Neural cell (in vitro differentiated cells): ENCODE results near the gene GRM4. TPM values are rescaled to one million over a fixed set of nuclear protein-coding genes. Genes with fewer than 3 reads are reported as not detected.

ENCODE experiments used
- H2AFZ ChIP-seq: fragments of 200-600, 300-800 bp; sonication (generic), shearing (Covaris generic); 2 replicates; pipeline ENCODE4 v1.6.0; 2014; ENCODE audit warnings: low read depth, mild to moderate bottlenecking, antibody characterized with exemption, low read length, moderate library complexity
- H3F3A ChIP-seq: fragments of 200-600 bp; shearing (Covaris generic); 2 replicates; pipeline ENCODE4 v1.6.1; 2016; ENCODE audit warnings: mild to moderate bottlenecking, moderate library complexity, mixed read lengths, antibody characterized with exemption, low read length; ENCODE audit not compliant: insufficient read depth, poor library complexity, severe bottlenecking
- H3K27ac ChIP-seq: fragments of 200-600, 300-800 bp; sonication (generic), shearing (Covaris generic); 2 replicates; pipeline ENCODE4 v1.5.1; 2014; ENCODE audit warnings: mild to moderate bottlenecking, low read length, moderate library complexity
- H3K27me3 ChIP-seq: fragments of 300-800, 200-600 bp; sonication (generic), shearing (Covaris generic); 2 replicates; pipeline ENCODE4 v1.6.0; 2014; ENCODE audit warnings: mild to moderate bottlenecking, low read depth, low read length, moderate library complexity; ENCODE audit not compliant: insufficient read depth
- H3K36me3 ChIP-seq: fragments of 300-800, 200-600 bp; sonication (generic), shearing (Covaris generic); 2 replicates; pipeline ENCODE4 v1.5.1; 2014; ENCODE audit warnings: mild to moderate bottlenecking, antibody characterized with exemption, low read length, moderate library complexity; ENCODE audit not compliant: insufficient read depth
- H3K4me2 ChIP-seq: fragments of 300-800, 200-600 bp; sonication (generic), shearing (Covaris generic); 2 replicates; pipeline ENCODE4 v1.6.0; 2014; ENCODE audit warnings: mild to moderate bottlenecking, low read length
- H3K4me3 ChIP-seq: fragments of 300-800, 200-600 bp; sonication (generic), shearing (Covaris generic); 2 replicates; pipeline ENCODE4 v1.5.1; 2014; ENCODE audit warnings: mild to moderate bottlenecking, low read length, moderate library complexity
- H3K79me2 ChIP-seq: fragments of 200-600 bp; shearing (Covaris generic); replicated peaks from 2 replicates; pipeline ENCODE4 v1.6.0; 2014; ENCODE audit warnings: mild to moderate bottlenecking, low read length, moderate library complexity; ENCODE audit not compliant: insufficient read depth
- H3K9ac ChIP-seq: fragments of 300-800, 200-600 bp; sonication (generic), shearing (Covaris generic); 2 replicates; pipeline ENCODE4 v1.6.1; 2016; ENCODE audit warnings: mild to moderate bottlenecking, low read length, mixed read lengths
- H3K9me2 ChIP-seq: fragments of 200-600 bp; shearing (Covaris generic); 2 replicates; pipeline ENCODE4 v1.6.1; 2016; ENCODE audit warnings: mild to moderate bottlenecking, low read length, mixed read lengths; ENCODE audit not compliant: insufficient read depth
- H3K9me3 ChIP-seq: fragments of 200-600, 300-800 bp; sonication (generic), shearing (Covaris generic); 2 replicates; pipeline ENCODE4 v1.6.1; 2016; ENCODE audit warnings: mild to moderate bottlenecking, mixed run types, low read length, moderate library complexity, mixed read lengths
- H4K20me1 ChIP-seq: fragments of 200-600 bp; shearing (Covaris generic); 2 replicates; pipeline ENCODE4 v1.6.1; 2016; ENCODE audit warnings: mild to moderate bottlenecking, mixed run types; ENCODE audit not compliant: insufficient read depth
- CTCF ChIP-seq: fragments of 450-650 bp; IDR thresholded peaks from 2 replicates; pipeline ENCODE4 v1.5.1; 2014; ENCODE audit warnings: antibody characterized with exemption, mild to moderate bottlenecking, moderate library complexity; ENCODE audit not compliant: poor library complexity, severe bottlenecking
- EP300 ChIP-seq: fragments of 450-650 bp; conservative IDR thresholded peaks from 2 replicates; pipeline ENCODE4 v1.6.1; 2014; ENCODE audit warnings: antibody characterized with exemption, mild to moderate bottlenecking, moderate library complexity; ENCODE audit not compliant: poor library complexity, severe bottlenecking
- EZH2 ChIP-seq: fragments of 200-600, 300-800 bp; shearing (Covaris generic), sonication (generic); IDR thresholded peaks from 2 replicates; pipeline ENCODE4 v1.6.1; 2014; ENCODE audit warnings: antibody characterized with exemption, low read length, borderline replicate concordance, mild to moderate bottlenecking; ENCODE audit not compliant: insufficient read depth, poor library complexity, severe bottlenecking
- MXI1 ChIP-seq: fragments of 450-650 bp; conservative IDR thresholded peaks from 2 replicates; pipeline ENCODE4 v1.6.1; 2014; ENCODE audit warnings: antibody characterized with exemption, mild to moderate bottlenecking; ENCODE audit not compliant: poor library complexity, severe bottlenecking
- POLR2AphosphoS5 ChIP-seq: IDR thresholded peaks from 2 replicates; pipeline ENCODE4 v1.6.1; 2012
- RAD21 ChIP-seq: fragments of 450-650 bp; conservative IDR thresholded peaks from 2 replicates; pipeline ENCODE4 v1.6.1; 2014; ENCODE audit warnings: antibody characterized with exemption, mild to moderate bottlenecking, moderate library complexity
- REST ChIP-seq: IDR thresholded peaks from 2 replicates; pipeline ENCODE4 v1.6.1; 2012; ENCODE audit warnings: borderline replicate concordance
- SMC3 ChIP-seq: fragments of 450-650 bp; conservative IDR thresholded peaks from 2 replicates; pipeline ENCODE4 v1.6.1; 2014; ENCODE audit warnings: antibody characterized with exemption, mild to moderate bottlenecking, moderate library complexity; ENCODE audit not compliant: poor library complexity
- TAF1 ChIP-seq: IDR thresholded peaks from 2 replicates; pipeline ENCODE4 v1.6.1; 2012; ENCODE audit warnings: low read depth
- polyA plus RNA-seq: library from polyadenylated mRNA; depleted of rRNA; stranded (reverse); fragments of >200 nt; gene quantifications from 2 replicates; pipeline ENCODE4 v1.2.3, GENCODE V29; 2014

Gene GRM4
- polyA plus RNA-seq, 1 donor from 2014 or later: 2.1 TPM

GRCh38 chr6:34051331-34051919, 94.5 kb downstream of the GRM4 start:
- Histone ChIP-seq H3K4me3 (no peak overlapping the region), H3K9me2 (no peaks in the 10 kb centered on the region), H3K4me2 (no peak overlapping the region), H3K27ac (peak overlapping the region; percentile 55), H2AFZ (no peak overlapping the region), H3K27me3 (no peaks in the 10 kb centered on the region), H3K9me3 (no peaks in the 10 kb centered on the region), H3K9ac (peak overlapping the region; percentile 15), H3K79me2 (no peaks in the 10 kb centered on the region), H3K36me3 (no peaks in the 10 kb centered on the region), H3F3A (no peaks in the 10 kb centered on the region), H4K20me1 (no peaks in the 10 kb centered on the region)
- peak; percentile 23 for TF ChIP-seq EP300
- TF ChIP-seq POLR2AphosphoS5: peak; percentile 19
- TF ChIP-seq REST: no peak
- TF ChIP-seq SMC3: no peak
- no peak for TF ChIP-seq TAF1

GRCh38 chr6:34050691-34051090, 95.2 kb downstream of the GRM4 start:
- H3K9me2 ChIP-seq: no peaks in the 10 kb centered on the region
- H3K79me2 ChIP-seq: no peaks in the 10 kb centered on the region
- H3K9me3 ChIP-seq: no peaks in the 10 kb centered on the region
- H3K36me3 ChIP-seq: no peaks in the 10 kb centered on the region
- no peak for TF ChIP-seq SMC3
- no peak for TF ChIP-seq REST
- TF ChIP-seq MXI1: no peak
- no peak for TF ChIP-seq TAF1
- TF ChIP-seq EZH2: no peak
- no peak for TF ChIP-seq POLR2AphosphoS5
- TF ChIP-seq CTCF: no peak
- TF ChIP-seq EP300: no peak
- TF ChIP-seq RAD21: no peak
- no peak overlapping the region for H3K9ac ChIP-seq
- H3K27me3 ChIP-seq: no peaks in the 10 kb centered on the region
- no peak overlapping the region for H3K4me2 ChIP-seq
- no peak overlapping the region for H2AFZ ChIP-seq
- H3K4me3 ChIP-seq: no peak overlapping the region
- peak overlapping the region; percentile 55 for H3K27ac ChIP-seq
- no peaks in the 10 kb centered on the region for H4K20me1 ChIP-seq
- H3F3A ChIP-seq: no peaks in the 10 kb centered on the region
